MCF 10A (cell line): ENCODE results near the gene TBCK. TPM values are rescaled to one million over a fixed set of nuclear protein-coding genes. Genes with fewer than 3 reads are reported as not detected.

ENCODE experiments used
- BruUV-seq: library from RNA; stranded (reverse); fragments of 400-500 nt; replicated peaks from 2 replicates; lab custom pipeline; 2021; lab: Mats Ljungman, UMichigan
- CTCF ChIA-PET: fragments of 300-600 bp; sonication (Branson Sonifier 250); formaldehyde crosslinking; extraction: SDS; loops from one replicate; lab custom pipeline; 2021; ENCODE audit warnings: antibody characterized with exemption, inconsistent platforms; lab: Yijun Ruan, JAX
- POLR2A ChIA-PET: fragments of 300-600, 350-650 bp; sonication (Branson Sonifier 250); formaldehyde crosslinking; extraction: SDS; loops from one replicate; lab custom pipeline; 2020; ENCODE audit warnings: antibody characterized with exemption, inconsistent platforms; lab: Yijun Ruan, JAX
- DNase-seq: peaks from one replicate; pipeline ENCODE4 v3.0.0-alpha.2; 2018; ENCODE audit not compliant: unreplicated experiment
- H3K27ac Mint-ChIP-seq: one replicate; pipeline ENCODE4 v1.8.0; 2022; ENCODE audit warnings: mild to moderate bottlenecking, low read depth, mixed read lengths; ENCODE audit not compliant: unreplicated experiment
- H3K27me3 Mint-ChIP-seq: one replicate; pipeline ENCODE4 v1.8.0; 2022; ENCODE audit warnings: mixed read lengths; ENCODE audit not compliant: insufficient read depth, unreplicated experiment
- H3K36me3 Mint-ChIP-seq: one replicate; pipeline ENCODE4 v1.8.0; 2022; ENCODE audit warnings: mild to moderate bottlenecking, moderate library complexity, mixed read lengths; ENCODE audit not compliant: insufficient read depth, unreplicated experiment
- H3K4me1 Mint-ChIP-seq: one replicate; pipeline ENCODE4 v1.8.0; 2022; ENCODE audit warnings: mixed read lengths; ENCODE audit not compliant: insufficient read depth, unreplicated experiment
- H3K4me3 Mint-ChIP-seq: one replicate; pipeline ENCODE4 v1.8.0; 2022; ENCODE audit warnings: mild to moderate bottlenecking, moderate library complexity, mixed read lengths; ENCODE audit not compliant: unreplicated experiment
- H3K9me3 Mint-ChIP-seq: one replicate; pipeline ENCODE4 v1.8.0; 2022; ENCODE audit warnings: mixed read lengths; ENCODE audit not compliant: unreplicated experiment
- CTCF ChIP-seq: fragments of 200-600 bp; IDR thresholded peaks from one replicate; pipeline ENCODE4 v1.8.0; 2022; ENCODE audit warnings: antibody characterized with exemption, mild to moderate bottlenecking; ENCODE audit not compliant: unreplicated experiment
- intact Hi-C: fragments of 100-400 bp; cut with micrococcal nuclease; formaldehyde crosslinking; loops from 2 replicates; pipeline ENCODE4 v1.14.1; 2022
- total RNA-seq: library from RNA; stranded (reverse); gene quantifications from 2 replicates; pipeline ENCODE4 v1.2.3, GENCODE V29; 2022

Gene TBCK
- total RNA-seq, 1 experiment from 2014 or later = 27.8 TPM

GRCh38 chr4:106165351-106166010 is 150.5 kb downstream of the TBCK start:
- H3K4me1 Mint-ChIP-seq = no peaks in the 10 kb centered on the region
- ChIA-PET CTCF (interaction anchor here (0.8 kb wide), 1 partner anchor 270 kb away, joined by 3 read pairs; the partner anchor contains the start of gene NPNT), POLR2A (no interaction called here)
- no peak overlapping the region for H3K4me3 Mint-ChIP-seq
- H3K27ac Mint-ChIP-seq = no peak overlapping the region
- peaks cover 7% of the 10 kb centered on the region for H3K9me3 Mint-ChIP-seq
- no peak for TF ChIP-seq CTCF
- peaks cover 13% of the 10 kb centered on the region for H3K36me3 Mint-ChIP-seq
- no peak for DNase-seq
- BruUV-seq = no TSS peak
- intact Hi-C loops = no loop called here
- H3K27me3 Mint-ChIP-seq = no peaks in the 10 kb centered on the region

DNA sequence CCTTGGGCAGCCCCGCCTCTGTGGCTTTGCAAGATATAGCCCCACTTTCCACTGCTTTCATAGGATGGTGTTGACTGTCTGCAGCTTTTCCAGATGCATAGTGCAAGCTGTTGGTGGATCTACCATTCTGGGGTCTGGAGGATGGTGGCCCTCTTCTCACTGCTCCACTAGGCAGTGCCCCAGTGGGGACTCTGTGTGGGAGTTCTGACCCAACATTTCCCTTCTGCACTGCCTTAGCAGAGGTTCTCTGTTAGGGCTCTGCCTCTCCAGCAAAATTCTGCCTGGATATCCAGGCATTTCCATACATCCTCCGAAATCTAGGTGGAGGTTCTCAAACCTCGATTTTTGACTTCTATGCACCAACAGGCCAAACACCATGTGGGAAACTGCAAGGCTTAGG is 153.7 kb downstream of the TBCK start:
- intact Hi-C loops = no loop called here
- H3K27ac Mint-ChIP-seq = no peak overlapping the region
- H3K36me3 Mint-ChIP-seq = peaks cover 7% of the 10 kb centered on the region
- TF ChIP-seq CTCF = no peak
- H3K27me3 Mint-ChIP-seq = no peaks in the 10 kb centered on the region
- no peak overlapping the region for H3K4me3 Mint-ChIP-seq
- CTCF ChIA-PET = no interaction called here
- POLR2A ChIA-PET = no interaction called here
- BruUV-seq = no TSS peak
- H3K9me3 Mint-ChIP-seq = peaks cover 7% of the 10 kb centered on the region
- no peaks in the 10 kb centered on the region for H3K4me1 Mint-ChIP-seq
- no peak for DNase-seq

GRCh38 chr4:106160560-106160959 is 155.4 kb downstream of the TBCK start:
- DNase-seq = no peak
- Mint-ChIP-seq H3K9me3 (peaks cover 7% of the 10 kb centered on the region), H3K36me3 (peaks cover 7% of the 10 kb centered on the region), H3K27me3 (no peaks in the 10 kb centered on the region), H3K4me1 (no peaks in the 10 kb centered on the region), H3K27ac (no peak overlapping the region), H3K4me3 (no peak overlapping the region)
- ChIA-PET CTCF (interaction anchor here (0.6 kb wide), 2 partner anchors 318 to 617 kb away, joined by 3 read pairs; no protein-coding TSS in a partner anchor), POLR2A (no interaction called here)
- BruUV-seq = no TSS peak
- intact Hi-C loops = no loop called here
- TF ChIP-seq CTCF = no peak

DNA sequence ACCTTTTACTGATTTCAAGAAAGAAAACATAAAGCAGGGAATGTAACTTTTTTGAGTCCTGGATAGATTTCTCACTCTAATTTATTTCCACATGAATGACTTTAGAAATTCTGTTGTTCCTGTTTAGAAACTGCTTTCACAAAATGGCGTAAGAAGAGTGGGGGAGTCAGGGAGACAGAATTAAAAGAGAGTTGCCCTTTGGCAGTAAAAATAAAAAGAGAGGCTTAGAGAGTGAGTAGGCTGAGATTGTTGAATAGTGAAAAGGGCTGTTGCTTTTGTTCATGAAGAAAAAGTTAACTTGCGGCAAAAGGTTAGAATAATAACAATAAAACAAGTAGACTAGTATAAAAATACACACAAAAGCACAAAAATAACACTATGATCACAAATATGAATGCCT is 166.1 kb downstream of the TBCK start:
- POLR2A ChIA-PET = no interaction called here
- H3K36me3 Mint-ChIP-seq = no peaks in the 10 kb centered on the region

More for the DNA sequence above, 166.1 kb downstream of the TBCK start:
- no peak for DNase-seq
- BruUV-seq = no TSS peak
- Mint-ChIP-seq H3K27me3 (no peaks in the 10 kb centered on the region), H3K9me3 (peaks cover 22% of the 10 kb centered on the region), H3K27ac (no peak overlapping the region), H3K4me1 (no peaks in the 10 kb centered on the region), H3K4me3 (no peak overlapping the region)
- no peak for TF ChIP-seq CTCF
- intact Hi-C loops = no loop called here
- CTCF ChIA-PET = no interaction called here
